Activated gamma-delta T cell (primary cell): ENCODE results near the gene SGCD.

Source experiments
- DNase-seq: peaks from one replicate; lab custom pipeline; 2025; lab: John Stamatoyannopoulos, UW

The SGCD gene

GRCh38 chr5:156515121-156515520, 188.2 kb downstream of the SGCD start:
- no peak for DNase-seq

DNA sequence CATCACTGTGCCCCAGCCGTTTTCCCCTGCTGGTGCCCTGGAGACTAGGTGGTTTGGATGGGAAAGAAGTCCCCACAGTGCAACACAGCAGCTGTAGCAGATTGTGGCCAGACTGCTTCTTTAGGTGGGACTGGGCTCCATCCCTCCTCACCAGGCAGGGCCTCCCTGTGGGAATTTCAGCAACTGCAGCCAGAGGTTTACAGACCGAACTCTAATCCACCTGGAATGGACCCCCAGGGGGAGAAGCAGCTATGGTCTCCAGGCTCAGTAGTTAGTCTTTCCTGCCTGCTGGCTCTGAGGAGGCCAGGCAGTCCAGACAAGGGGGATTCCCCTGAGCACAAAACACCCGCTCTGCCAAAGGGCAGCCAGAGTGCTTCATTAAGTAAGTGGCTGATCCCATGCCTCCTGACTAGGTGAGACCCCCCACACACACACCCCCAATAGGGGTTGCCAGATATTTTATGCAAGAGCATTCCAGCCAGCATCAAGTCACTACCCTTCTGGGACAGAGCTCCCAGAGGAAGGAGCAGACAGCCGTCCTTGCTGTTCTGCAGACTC, 188.9 kb downstream of the SGCD start:
- DNase-seq: no peak

DNA sequence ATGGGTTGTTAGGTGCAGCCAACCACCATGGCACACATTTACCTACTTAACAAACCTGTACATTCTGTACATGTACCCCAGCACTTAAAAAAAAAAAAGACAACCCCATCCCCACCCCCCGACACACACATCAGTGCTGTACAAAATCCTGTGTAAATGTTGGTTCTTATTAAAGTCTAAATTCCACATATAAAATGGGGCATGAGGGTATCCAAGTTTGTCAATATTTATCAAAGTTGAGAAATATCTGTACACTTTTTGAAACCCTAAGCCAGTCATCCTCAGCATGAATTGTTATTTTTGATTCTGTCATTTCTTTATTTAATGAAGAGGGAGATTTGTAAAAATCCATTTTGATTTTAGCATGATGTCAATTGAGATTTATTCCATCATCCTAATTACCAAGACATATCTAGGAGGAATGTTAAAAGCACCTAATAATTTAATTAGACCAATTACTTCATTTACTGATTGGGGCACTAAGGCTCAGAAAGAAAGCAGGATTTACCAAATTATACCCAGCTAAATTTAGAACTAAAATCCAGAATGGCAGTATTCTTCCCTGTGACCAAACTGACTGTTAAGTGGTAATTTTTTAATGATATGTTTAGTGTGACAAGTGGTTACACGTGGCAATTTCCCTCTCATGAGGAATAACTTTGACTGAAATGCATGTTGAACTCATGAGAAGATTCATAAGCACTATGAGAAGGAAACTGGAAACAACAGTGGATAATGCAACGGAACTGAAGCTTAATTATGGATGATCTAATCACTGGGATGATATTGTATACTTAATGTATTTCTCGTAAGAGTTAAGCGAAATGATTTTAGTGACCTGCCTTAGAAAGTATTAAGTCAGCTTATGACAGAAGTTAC, 195.9 kb downstream of the SGCD start:
- DNase-seq: no peak

GRCh38 chr5:156523607-156524006, 196.6 kb downstream of the SGCD start:
- no peak for DNase-seq

- DNase-seq: no peak
These were observed 199.3 kb downstream of the SGCD start for GRCh38 chr5:156526081-156526925.

DNA sequence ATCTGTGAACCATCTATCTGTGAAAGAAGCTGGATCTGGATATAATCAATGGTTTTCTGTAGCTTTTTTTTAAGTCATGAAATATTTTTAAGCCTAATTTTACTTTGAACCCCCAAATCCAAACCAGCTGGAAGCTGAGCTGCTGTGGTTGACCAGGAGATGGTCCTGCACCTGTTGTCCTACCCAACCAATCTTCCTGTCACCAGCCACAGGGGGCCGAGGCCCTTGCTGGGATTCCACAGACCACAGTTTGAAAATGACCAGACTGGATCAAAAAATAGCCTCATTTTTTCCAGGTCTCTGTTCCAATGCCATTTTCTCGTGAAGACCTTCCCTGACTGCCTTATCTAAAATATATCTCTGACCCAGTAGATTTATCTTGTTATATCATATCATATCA, 200.6 kb downstream of the SGCD start:
- DNase-seq: no peak

- DNase-seq: no peak
These were observed 201.7 kb downstream of the SGCD start for GRCh38 chr5:156528673-156529072.

- no peak for DNase-seq
These were observed 202.9 kb downstream of the SGCD start for GRCh38 chr5:156529892-156530291.

DNA sequence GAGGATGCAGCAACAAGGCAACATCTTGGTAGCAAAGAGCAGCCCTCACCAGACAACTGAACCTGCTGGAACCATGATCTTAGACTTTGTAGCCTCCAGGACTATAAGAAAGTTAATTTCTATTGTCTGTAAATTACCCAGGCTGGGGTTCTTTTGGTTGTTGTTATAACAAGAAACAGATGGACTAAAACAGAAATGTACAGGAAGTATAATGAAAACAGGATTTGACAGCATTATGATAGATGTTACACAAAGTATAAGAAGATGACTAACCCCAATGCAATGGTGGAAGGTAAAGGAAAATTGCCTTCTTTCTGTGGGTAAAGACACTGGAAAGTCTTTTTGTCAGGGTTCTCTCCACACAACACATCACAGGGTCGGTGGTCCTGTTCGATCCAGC, 204.2 kb downstream of the SGCD start:
- no peak for DNase-seq

DNA sequence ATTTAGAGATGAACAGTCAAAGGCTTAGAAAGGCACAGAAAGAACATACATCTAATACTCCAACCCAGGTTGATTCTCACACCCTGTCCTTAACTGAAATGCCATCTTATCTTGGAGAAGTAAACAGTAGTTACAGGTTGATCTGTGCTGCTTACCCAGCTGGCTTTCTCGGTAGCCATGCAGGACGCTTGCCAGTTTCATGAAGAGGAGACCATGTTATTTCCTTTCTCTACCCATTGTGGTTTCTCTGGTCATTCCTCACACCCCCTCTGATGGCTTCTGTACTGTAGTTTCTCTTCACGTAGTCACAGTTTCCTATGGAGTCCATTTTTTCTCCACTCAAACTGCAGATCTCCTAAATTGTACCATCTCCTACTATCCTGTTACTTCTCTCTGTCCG, 206.0 kb downstream of the SGCD start:
- DNase-seq: no peak

DNA sequence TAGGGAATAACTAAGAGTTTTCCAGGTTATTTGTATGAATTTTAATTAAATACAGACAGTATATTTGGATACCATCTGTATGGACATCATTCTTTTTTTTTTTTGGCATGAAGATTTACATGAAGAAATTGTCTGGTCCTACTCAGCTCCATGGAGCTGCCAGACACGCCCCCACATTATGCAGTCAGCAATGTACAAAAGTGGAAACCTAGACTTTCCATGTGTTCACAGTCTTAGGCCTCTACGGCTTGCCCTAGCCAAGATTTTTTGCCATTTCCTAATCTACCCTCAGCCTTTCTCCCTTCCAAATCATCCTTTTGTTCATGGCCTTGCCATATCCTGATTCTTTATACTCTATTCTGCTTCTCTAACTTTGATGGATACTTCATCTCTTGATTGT, 207.1 kb downstream of the SGCD start:
- no peak for DNase-seq

DNA sequence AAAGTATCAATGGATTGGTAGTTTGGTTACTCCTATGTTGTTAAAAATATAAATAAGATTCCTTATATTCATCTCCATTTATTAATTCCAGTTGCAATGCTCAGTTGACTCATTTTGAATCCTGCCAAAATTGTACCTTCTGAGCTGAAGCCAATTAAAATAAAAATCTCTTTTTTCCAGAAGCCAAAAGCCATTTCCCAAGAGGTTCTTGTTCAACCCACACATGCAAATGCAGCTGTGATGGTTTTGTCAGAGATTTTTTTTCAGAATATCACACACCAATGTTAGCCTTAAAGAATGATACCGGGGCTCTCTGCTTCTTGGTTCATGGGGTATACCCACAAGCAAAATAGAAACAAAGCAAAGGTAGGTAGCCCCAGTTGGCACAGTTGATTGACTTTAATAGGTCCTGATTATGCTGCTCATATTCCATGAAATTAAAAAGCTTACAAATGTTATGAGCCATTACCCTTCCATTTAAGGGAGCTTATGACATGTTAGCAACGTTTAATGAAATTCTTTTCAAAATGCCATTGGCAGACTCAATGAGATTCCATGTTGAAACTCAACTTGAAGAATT, 208.0 kb downstream of the SGCD start:
- no peak for DNase-seq

DNA sequence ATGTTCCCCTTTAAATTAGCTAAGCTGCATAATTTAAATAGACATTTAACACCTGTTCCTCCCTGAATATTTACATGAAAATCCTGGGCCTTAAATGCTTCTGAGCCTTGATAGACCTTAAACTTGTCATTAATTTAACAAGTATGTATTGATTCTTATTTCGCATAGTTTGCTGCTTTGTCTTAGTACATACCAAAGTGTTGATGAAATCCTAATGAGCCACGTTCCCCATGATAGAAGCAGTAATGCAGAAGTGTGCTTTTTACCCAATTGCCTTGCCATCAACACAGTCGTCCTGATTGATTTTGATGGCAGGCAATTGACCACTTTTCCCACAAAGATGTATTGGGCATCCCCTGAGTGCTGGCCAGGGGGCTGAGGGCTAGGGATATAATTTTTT, 213.5 kb downstream of the SGCD start:
- no peak for DNase-seq

DNA sequence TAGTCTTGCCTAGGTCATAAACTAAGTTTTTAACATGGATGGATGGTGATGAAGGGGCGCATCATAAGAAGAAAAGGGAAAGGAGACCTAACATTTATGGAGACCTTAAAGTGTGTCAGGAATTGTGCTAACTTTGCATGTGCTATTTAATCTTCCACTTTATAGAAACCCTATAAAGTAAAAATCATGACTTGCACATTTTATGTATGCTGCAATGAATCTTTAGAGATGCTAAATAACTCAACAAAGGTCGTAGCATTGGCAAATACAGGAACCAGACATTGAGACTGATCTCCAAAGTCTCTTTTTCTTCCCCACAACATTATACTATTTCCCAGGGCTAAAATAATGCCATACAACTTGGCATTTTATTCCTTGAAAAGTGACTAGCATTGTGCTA, 214.6 kb downstream of the SGCD start:
- DNase-seq: no peak

DNA sequence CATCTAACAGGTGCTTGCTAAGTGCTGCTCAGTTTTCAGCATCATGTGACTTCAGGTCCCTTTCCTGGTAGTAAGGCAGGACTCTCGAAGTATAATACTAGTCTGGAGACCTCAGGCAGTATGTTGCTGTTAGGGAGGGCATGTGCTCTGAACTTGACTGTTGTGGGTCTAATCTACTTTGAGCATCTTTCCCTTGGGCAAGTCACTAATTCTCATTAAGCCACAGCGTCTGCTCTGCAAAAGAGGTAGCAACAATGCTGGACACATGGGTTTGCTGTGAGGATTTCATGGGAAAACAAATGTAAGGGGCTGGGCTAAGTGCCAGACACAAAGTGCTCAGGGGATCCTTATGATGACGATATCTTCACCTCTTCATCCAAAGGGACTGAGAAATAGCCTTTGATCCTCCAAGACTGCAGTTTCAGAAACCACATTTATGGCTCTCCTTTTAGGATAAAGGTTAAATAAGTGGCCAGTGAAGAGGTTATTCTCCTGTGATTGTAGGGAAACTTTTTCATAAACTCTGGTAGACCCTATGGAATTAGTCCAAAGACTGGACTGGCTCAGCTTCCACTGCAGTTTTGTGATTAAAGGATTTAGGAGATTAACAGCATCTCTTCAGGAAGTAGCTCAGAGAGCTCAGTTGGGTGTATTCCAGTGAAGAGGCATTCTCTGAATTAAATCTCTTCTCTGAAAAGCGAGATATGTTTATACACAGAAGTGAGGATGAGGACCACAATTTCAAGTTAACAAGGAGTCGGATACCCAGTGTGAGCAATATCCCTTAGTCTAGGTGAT, 216.6 kb downstream of the SGCD start:
- no peak for DNase-seq

GRCh38 chr5:156552855-156553358, 225.9 kb downstream of the SGCD start:
- no peak for DNase-seq

DNA sequence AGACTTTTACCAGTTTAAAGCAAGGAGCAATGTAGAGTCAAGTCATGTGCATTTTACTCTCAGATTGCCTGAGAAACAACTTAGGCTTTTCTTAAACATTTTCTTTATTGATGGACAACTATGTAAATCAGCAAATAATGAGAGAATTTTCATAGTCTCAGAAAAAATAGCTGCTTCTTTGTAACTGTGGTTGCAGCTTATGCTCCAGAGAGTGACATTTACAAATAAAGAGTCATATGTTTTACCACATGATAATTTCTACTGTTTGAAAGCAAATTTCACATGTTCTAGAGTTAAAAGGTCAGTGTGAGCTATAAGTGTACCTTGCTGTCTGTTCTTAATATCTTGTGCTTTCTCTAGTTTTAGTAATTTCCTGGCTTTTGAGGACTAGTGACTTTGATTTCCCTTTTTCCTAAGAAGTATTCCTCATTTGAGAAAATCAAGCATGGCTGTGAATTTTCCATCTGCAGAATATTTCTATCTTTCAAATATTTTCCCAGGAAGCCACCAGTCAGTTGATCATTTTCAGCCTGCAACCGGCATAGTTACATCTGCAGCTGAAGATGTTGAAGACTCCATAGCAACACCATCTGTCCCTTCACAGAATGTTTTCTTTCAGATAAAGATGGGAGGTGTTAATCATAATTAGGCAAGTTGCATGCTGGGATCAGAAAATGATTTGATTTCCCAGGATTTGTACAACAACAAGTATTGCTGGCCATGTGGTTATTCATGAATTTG, 229.9 kb downstream of the SGCD start:
- no peak for DNase-seq

GRCh38 chr5:156560002-156560401, 233.0 kb downstream of the SGCD start:
- DNase-seq: no peak

DNA sequence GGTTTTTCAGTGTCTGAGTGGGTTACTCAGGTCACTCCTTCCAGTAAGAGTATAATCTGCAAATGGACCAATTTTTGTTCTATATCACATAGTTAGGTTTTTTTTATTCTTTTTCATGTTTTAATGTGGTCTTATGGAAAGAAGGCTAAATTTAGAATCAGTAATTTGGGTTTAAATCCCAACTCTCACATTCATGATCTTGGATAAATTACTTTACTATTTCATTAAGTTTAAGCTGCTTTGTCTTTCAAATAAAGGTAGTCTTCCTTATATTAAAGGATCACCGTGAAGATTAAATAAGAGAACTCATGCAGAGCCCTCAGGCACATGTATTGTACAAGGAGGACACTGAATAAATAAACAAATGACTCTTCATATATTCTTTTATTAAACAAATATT, 234.7 kb downstream of the SGCD start:
- DNase-seq: no peak

- no peak for DNase-seq
These were observed 243.7 kb downstream of the SGCD start for GRCh38 chr5:156570615-156571014.

DNA sequence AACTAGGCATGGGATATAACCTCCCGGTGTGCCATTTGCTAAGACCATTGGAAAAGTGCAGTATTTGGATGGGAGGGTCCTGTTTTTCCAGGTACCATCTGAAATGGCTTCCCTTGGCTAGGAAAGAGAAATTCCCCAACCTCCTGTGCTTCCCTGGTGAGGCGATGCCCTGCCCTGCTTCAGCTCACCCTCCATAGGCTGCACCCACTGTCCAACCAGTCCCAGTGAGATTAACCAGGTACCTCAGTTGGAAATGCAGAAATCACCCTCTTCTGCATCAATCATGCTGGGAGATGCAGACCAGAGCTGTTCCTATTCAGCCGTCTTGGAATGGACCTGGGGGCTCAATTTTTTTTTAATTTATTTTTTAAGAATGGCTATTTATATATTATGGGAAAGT, 254.8 kb downstream of the SGCD start:
- DNase-seq: no peak
